Stimulated activated CD4-positive, alpha-beta T cell treated with anti-CD3 and anti-CD28 coated beads, Interleukin-15, amount 100 ng/mL, for 1 hour (primary cell): ENCODE results near the gene CDH13.

Source experiments
- DNase-seq, 2 donors: peaks; one replicate each; pipeline ENCODE4 v3.0.0-alpha.2; 2020; ENCODE audit warnings: low read depth in 1 of 2, low spot score in 1 of 2

CDH13 gene

DNA sequence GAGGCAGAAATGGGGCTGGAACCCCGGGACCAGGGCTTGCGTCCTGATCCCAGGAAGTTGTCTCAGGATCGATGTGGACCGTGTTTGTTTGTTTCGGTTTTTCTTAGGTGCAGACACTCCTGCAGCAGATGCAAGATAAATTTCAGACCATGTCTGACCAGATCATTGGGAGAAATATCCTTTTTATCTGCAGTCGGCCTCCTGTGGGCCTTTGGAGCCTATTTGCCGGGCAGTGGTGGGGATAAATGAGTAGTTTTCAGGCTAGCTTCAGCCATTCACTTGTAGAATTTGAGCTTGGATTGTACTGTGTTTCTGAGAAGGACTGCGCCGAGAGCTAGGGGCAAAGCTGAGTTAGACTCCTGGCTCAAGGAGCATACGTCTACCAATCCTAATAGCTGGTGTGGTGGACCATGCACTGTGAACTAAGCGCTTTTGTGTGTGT lies 1181.8 kb downstream of the CDH13 start:
- no peak for DNase-seq

DNA sequence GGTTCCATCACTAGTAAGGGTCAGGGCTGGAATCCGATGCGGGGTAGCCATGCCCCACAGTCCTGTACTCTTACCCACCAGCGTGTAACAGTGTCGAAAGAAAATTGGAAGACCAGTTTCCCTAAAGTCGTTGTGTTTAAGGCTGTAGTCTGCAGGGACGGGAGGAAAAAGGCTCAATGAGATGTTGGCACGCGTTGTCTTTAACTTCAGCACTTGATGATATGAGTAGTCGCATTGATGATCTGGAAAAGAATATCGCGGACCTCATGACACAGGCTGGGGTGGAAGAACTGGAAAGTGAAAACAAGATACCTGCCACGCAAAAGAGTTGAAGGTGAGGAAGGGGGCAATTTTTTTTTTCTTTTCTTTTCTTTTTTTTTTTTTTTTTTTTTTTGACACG lies 1182.3 kb downstream of the CDH13 start:
- no peak for DNase-seq

DNA sequence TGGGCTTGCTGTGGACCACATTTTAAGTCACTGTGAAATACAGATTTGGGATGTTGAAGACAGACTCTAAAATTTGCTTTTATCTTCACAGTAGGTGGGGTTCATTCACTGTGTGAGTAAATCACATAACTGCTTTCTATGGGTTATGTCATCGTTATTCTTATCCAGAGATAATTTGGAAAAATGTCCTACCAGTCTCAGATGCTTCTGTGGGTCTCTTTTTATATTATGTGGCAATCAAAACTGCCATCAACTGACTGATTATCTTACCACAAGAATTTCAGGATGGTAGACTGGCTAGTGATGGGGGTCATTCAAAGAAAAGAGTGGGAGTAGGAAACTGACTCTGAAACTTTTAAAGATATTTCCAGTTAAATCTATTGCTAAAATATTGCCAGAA lies 1184.1 kb downstream of the CDH13 start:
- DNase-seq = no peak

DNA sequence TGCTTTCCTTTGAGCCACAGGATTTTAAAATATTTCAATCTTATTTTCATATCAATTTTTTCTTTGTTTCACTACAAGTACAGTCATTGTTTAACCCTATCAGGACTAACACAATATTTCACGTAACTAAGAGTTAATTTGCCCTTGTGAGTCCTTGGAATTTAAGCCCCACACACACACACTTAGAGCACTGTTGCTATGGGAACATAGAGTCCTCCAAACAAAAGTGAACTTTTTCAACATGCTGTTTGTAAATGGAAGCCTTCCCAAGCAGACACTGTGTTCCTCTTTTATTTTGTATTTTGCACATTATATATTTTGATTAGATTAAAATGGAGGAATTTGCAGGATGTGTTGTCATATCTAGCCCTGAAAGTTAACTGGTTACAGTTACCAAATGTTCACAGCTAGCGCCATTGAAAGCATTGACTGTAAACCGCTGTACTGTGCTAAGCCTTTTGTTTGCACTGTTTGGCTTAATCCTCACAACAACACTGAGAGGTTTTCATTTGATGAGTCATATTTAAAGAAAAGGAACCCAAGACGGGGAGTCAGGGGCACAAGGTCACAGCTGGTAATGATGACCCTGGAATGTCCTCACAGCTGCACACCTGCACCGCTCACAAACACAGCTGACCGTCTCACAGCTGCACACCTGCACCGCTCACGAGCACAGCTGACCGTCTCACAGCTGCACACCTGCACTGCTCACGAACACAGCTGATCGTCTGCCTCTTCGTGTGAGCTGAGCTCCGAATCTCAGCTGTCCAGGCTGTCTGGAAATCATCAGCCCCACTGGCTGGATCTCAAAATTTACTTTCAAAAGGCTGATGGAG lies 1187.3 kb downstream of the CDH13 start:
- no peak for DNase-seq

DNA sequence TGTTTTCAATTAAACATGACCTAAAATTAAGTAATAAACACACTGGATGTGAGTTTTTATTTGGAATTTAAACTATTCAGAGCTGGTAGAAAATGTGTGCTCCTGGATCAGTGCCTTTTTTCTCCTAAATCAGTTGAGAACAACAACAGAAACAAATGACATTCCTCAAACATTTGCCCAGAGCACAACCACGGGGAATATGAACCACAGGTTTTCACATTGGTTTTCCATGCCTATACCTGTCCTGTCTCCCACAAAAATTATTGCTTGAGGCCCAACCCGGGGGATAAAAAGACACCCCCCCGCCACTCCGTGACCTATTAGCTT lies 1187.9 kb downstream of the CDH13 start:
- no peak for DNase-seq

DNA sequence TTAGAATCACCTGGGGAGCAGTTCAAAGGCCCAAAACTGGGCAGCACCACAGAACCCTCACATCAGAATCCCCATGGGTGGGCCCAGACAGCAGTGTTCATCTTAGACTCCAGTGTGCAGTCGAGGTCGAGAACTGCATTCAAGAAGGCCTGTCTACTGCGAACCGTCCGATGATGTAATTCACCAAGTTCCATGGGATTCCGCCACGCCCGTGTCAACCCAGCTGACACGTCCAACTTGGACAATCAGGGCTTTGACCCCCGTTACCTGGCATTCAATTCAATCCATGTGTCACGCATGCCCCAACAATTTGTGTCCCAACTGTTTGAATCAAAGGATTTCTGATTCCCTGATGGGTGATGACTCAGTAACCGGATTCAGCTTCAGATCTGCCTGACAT lies 1190.3 kb downstream of the CDH13 start:
- no peak for DNase-seq

DNA sequence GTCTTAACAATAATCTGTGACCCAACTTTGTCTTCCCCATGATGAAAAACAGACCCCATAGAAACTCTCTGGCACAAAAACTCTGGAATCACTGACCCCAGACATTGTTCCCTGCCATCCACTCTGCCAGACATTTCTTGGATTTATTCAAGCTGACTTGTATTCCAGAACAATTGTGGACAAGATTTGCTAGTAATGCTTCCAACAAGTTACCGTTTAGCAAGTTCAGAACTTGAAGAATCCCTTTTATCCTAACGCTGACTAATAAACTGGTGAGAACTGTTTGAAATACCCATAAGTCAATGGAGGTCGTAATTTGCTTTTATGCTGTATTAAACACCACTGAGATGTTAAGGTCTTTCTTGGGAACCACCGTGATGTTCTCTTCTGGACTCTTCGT lies 1191.5 kb downstream of the CDH13 start:
- DNase-seq = no peak

DNA sequence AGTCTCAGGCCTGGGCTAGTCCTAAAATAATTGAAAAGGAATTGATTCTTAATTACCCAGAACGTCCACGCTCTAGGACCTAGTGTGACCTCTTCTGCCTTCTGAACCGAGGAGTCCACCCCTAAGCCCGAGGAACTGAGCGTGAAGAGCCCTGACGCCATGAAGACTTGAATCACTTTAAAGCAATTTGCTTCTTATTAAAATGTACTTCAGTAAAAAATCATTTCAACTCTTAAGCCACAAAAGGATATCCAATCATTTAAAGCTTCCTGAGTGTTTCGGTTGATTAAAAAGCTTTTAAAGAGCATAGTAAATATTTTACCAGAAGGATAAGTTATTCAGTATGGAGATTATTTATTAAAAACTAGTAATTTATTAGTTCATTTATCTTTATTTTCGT lies 1192.6 kb downstream of the CDH13 start:
- DNase-seq = no peak

DNA sequence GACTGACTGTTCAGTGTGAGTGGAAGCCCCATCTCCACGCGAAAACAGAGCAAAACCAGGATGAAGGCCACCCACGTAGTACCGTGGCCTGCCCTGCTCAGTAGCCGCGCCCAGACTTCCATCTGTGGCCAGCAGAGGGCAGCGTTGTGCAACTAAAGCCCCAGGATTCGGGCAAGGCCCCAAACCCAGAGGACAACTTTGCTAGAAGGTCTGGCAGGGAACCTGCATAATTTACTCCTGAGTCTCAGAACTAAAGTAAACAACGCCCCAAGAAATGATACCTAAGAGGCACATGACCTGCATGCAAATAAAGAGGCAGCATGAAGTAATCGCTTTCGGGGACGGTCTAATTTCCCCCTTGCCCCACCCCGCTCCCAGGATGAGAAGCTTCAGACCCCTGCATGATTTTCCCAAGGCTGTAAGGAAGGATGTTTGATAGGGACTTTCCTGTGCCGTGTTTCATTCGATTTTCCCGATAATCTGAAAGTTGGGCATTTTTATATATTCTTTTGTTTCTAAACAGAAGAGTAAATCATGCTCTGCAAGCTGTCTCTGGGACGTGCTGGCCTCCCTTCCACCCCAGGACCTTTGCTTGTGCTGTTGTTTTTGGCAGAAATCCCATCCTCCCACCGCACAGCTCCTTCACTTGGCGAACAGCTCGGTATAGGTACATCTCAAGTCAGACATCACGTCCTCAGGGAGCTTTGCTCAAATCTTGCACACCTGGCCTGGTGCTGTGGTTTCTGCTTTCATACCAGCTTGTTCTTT lies 1199.6 kb downstream of the CDH13 start:
- DNase-seq = peak; percentile 56 to 70

DNA sequence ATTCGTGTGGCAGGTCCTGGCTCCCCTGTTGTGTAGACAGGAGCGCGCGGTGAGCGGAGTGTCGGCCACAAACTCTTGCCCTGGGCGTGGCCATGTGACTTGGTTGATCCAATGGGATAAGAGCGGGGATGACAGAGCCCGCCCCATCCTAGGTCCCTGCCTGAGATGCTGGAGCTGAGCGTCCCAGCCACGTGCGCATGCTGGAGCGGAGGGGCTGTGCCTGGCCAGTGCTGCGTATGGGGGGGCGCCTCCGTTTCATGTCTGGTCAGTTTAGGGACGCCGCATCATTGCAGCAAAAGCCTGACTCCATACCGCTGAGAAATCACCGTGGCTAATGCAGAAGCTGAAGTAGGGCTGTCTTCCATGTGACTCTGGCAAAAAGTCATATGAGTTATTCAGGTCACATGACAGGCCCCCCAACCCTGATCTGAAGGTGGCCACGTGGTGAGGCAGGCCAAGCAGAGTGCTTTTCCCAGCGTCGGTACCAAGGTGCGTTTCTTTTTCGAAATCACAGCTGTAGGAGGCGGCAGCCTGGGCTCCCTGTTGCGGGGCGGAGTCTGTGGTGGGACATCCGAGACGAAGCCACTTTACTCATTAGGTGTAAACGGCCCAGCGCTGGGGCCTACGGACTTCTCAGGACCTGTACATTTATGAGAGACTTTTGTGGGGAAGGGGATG lies 1203.5 kb downstream of the CDH13 start:
- no peak for DNase-seq

DNA sequence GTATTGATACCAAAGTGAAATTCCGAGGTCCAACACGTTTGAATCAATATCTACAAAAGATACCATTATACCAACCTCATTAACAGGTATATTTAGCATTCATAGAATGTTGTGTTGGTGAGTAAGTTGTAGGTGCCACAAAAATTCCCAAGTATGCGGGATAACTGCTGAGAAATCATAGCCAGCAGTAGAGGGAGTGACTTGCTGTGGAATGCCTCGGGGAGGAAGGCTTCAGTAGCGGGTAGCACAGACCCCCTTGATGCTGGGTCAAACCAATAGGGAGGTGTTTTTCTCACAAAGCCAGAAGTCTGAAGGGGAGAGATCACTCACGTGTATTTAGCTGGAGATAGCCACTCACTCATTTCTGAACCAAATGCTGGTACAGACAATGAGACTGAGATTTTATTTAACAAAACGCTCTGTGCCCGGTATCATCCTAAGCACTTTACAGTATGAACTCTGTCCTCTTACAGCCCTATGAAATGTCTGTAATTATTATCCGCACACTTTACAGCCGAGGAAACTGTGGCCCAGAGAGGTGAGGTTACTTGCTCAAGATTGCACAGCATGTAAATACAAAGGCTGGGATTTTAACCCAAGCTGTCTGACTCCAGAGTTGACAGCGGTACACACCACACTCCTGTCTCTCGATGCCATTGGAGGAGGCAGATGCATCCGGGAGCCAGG lies 1204.1 kb downstream of the CDH13 start:
- DNase-seq = no peak

DNA sequence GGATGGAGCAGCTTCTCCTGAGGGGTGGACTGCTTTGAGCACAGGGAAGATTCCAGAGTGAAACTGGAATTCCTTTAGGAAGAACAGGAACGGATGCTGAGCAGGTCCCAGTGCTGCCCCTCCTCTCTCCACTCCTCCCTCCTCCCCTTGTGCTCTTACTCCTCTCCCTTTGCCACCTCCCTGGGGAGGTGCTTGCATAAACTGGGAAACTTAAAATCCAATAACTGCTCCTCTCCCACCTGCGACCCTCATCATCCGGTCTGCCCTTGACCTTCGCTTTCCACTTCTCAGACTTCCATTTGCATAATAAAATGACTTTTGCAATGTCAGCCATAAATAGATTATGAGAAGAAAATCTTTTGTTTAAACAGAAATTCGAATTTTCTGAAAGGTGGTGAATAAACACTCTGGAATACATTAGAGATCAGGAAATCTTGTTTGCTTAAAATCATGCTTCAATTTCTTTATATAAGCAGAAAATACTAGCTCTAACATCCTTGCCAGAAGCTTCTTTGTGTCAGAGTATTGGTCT lies 1204.8 kb downstream of the CDH13 start:
- no peak for DNase-seq

DNA sequence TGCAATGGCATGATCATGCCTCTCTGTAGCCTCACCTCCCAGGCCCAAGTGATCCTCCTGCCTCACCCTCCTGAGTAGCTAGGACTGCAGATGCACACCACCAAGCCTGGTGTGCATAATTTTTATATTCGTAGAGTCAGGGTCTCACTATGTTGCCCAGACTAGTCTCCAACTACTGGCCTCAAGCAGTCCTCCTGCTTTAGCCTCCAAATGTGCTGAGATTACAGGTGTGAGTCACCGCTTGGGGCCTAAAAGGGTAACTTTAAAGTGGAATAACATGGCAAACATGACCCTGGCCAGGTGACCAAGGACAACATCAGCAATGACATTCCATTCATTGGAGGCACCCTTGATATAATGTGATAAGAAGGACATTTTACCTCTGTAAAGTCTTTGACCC lies 1207.2 kb downstream of the CDH13 start:
- no peak for DNase-seq

DNA sequence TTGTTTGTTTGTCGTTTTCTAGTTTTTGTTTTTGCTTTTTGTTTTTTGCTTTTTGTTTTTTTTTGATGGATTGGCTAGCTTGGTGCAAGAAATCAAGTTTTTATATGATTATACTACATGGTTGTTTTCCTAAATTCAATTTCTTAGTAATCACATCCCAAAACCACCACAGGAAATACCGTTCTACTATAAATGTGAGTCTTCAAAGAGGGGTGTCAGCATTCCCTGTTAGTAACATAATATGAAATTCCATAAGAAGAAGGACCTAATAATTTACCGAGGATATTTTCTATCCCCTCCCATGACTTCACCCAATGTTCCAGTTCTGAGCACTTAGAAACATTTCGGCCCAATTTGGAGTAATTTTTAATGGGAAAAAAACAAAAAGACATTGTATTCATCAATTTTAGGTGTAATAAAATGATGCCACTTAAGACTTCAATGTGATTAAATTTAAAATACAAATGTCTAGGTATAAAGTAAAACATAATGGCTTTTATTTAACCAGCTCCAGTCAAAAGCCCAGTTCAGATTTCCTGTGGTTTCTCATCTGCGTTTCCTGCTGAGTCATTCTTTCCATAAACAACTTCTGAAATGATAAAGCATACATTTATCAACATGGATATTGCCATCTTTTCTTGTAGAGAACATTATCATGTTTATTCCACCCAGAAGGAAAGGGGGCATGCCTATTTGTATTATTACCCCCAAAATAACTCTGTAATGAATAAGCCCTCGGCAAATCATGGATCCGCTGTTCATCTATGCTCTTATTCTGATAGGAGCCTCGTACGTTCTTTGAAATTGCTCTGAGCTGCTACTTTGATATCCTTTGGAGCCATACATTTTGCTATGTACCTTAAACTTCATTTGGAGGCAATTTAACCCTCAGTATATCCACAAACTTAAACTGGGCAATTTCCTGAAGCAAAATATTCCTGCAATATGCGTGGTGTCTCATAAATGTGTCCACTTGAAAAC lies 1209.1 kb downstream of the CDH13 start:
- DNase-seq = no peak

DNA sequence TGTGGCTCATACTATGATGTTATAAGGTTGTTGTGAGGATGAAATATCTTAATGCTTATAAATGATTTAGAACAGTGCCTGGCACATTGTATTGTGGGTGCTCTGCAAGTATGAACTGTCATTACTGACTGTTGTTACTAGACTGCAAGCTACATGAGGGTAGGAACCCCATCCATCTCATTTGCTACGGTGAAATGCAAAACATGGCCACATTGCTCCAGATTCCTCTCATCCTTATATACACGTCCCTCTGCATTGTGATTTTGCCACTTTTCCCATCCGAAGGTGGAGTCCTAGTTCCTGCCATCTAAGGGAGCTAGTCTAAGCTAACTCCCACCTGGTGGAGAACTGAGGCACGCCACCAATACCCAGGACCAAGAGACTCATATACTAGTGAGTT lies 1210.8 kb downstream of the CDH13 start:
- DNase-seq = no peak

DNA sequence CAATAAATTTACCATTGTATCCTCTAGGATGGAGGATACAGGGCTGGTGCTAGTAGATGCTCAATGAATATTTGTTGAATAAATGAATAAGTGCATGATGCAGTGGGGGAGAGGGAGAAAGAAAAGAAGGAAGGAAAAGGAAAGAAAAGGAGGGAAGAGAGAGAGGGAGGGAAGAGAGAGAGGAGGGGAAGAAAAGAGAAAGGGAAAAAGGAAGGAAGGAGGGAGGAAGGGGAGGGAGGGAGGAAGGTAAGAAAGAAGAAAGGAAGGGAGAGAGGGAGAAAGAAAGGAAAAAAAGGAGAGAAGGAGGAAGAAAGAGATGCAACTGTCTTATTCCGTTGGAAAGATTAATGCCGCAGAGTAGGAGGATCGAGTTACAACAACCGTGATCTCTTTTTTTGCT lies 1211.4 kb downstream of the CDH13 start:
- DNase-seq = no peak

DNA sequence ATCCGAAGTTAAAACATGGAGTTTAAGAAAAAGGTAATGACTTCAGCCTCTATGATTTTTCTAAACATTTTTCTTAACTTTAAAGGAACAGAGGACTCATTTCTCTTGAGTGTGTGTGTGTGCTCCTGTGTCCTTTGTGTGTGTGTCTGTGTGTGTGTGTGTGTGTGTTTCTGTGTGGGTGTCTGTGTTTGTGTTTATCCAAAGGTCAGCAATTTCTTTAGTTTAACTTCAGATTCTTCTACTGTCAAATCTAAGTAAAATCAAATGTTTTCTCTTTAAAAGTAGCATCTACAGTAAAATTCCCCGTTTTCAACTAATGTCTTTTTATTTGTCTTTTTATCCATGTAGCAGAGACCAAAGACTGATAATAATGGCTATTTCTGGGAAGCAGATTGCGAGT lies 1212.8 kb downstream of the CDH13 start:
- no peak for DNase-seq

DNA sequence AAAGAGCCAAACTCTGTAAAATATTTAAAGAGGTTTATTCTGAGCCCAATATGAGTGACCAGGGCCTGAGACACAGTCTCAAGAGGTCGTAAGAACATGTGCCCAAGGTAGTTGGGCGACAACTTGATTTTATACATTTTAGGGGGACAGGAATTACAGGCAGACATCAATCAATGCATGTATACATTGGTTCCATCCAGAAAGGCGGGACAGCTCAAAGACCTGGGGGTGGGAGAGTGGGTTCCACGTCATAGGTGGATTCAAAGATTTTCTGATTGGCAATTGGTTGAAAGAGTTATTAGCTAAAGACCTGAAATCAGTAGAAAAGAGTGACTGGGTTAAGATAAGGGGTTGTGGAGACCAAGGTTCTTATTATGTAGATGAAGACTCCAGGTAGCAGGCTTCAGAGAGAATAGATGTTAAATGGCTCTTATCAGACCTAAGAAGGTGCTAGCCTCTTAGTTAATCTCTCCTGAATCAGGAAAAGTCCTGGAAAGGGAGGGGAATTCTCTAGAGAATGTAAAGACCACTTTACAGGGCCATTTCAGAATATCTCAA lies 1213.4 kb downstream of the CDH13 start:
- no peak for DNase-seq

DNA sequence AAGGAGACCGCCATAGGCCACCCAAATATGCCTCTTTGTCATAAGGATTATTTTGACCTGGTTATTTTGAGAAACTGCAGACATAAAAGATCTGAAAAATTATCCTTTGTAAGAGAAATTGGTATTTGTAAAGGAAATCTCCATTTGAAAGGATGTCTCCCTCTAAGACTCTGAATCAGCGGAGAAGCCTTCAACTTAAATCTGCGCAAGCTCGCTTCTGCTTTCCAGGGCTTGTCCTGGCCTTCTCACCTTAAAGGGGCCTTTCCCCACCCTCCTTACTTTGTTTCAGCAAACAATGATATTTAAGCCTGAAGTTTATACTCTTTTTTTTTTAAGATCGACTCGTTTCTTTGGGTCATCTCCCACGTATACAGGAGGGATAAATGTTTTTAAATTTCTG lies 1215.5 kb downstream of the CDH13 start:
- no peak for DNase-seq
